ENCODE measurements around the gene IL21R.

Gene IL21R

DNA sequence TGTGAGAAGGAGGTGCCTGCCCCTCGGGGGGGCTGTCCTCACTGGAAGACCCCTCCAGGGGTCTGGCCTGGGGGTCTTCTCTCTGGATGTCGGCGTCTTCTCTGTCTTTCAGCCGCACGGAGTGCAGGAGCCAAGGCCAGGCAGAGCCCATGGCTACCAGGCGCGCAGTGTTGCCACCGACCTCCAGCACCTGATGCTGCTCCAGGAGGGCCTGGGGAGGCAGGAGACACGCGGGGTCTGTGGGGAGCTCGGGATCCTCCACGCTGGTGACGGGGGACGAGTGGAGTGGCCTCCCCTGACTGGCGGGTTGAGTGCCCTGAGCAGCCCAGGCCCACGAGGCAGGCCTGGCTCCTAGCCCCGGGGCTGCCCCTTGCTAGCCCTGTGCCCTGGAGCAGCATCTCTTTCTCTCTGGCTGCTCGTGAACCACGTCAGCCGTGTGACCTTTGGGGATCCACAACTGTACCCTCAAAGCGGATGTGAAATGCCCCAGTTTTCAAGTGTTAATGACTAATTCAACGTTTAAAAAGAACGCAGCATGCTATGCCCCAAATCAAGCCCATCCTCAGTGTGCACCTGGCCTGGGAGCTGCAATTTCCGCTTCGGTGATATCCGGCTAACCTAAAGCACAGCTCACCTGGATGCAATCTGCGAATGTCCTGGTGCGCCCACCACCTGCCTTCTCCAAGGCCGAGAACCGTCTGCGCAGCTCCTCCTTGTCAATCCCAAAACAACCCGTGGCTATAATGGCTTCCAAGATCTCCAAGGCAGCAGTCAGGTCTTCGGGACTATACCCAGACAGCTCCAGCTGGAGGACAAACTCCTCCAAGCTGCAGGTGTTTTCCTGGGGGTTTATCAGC, 62.9 kb downstream of the IL21R start:
- DNase-seq (ENCODE audit: low read depth) = no peak

DNA sequence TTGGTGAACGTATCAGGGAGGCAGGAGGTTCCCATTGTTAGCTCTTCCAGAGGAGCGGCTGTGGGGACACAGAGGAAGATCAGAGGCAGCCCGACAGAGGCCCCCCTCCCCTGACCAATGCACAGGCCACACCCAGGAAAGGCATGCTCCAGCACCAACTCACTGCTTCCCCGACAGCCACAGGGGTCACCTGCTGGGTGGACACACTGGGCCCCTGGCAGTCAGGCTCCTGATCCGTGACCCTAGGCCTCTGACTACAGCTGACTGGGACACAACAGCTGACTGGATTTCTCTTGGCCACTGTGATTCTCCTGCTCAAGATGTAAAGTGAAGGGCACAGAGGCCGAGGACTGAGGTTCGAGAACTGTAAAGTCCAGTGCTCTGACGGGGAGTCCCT, 63.5 kb downstream of the IL21R start:
- no peak for DNase-seq (ENCODE audit: low read depth)

DNA sequence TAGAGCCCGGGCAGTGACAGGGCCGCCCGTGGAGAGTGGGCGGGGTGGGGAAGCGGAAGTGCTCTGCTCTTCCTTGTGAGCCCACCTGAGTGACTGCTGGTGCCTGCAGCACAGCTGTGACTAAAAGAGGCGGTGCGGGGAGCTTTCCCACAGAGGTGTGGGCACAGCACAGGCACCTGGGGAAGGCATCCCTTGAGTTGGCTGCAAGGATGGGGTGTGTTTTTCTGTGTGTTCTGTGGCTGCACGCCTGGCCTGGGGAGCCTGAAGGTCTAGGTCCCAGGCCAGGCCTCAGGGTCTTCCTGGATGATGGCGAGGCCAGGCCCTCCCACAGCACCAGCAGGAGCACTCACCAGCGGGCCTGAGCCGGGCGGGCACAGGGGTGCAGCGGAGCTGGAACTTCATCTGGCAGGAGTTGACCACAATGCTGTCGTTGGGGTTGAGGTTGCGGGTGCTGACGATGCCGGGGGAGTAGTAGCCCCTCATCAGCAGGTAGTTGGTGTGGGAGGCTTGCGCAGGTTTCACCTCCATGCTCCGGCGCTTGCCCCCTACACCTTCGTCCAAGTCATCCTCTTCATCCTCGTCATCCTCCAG, 67.1 kb downstream of the IL21R start:
- no peak for DNase-seq (ENCODE audit: low read depth)

DNA sequence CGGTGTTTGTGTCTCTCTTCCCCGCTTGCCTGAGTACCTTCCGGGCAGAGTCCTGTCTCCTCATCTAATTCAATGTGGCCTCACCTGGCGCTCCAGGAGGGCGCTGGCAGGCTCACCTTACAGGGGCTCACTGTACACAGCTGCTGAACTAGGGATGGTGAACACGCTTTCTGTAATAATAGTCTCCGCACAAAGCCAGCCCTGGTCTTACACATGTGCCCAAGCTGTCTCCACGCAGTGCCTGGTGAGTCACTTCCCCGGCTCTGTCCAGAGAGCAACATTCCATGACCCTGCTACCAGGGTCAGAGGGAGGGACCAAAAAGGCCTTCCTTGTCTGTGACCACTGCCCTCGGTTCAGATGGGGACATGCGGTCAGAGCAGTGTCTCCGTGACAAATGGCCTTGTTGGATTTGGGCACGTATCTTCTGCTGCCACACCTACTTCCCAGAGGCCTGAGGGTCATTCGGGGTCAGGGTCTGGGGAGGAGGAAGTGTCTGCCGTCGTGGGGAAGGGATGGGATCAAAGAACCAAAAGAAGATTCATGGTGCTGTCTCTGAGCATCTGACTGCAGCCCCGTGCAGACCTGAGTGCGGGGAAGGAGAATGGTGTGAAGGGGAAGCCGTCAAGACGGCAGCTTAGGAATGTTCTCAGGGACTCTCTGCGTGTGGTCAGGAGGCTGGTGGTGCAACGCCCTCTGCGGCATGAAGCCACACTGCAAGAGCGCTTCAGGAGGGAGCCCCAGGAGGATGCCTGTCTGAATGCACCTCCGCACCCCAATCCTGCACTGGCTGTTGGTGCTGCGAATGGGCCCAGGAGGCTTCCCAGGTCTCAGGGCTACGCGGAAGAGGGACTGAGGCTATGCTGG, 68.8 kb downstream of the IL21R start:
- no peak for DNase-seq (ENCODE audit: low read depth)

DNA sequence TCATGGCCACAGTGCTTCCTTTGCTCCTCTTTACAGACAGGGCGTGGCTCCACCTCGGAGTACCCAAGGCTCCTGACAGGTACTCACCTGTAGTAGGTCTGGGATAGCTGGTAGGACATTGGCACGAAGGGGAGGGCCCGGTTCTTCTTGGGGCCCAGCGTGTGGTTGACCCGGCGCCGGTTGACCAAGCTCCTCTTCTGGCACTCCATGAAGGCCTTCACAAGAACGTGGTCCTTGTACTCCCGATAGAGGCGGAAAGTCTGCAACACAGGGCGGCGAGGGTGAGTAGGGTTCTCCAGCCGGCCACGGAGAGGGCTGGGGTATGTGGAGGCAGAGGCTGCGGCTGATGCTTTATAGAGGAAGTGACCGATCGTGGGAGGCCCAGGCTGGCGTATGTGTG, 69.7 kb downstream of the IL21R start:
- no peak for DNase-seq (ENCODE audit: low read depth)

DNA sequence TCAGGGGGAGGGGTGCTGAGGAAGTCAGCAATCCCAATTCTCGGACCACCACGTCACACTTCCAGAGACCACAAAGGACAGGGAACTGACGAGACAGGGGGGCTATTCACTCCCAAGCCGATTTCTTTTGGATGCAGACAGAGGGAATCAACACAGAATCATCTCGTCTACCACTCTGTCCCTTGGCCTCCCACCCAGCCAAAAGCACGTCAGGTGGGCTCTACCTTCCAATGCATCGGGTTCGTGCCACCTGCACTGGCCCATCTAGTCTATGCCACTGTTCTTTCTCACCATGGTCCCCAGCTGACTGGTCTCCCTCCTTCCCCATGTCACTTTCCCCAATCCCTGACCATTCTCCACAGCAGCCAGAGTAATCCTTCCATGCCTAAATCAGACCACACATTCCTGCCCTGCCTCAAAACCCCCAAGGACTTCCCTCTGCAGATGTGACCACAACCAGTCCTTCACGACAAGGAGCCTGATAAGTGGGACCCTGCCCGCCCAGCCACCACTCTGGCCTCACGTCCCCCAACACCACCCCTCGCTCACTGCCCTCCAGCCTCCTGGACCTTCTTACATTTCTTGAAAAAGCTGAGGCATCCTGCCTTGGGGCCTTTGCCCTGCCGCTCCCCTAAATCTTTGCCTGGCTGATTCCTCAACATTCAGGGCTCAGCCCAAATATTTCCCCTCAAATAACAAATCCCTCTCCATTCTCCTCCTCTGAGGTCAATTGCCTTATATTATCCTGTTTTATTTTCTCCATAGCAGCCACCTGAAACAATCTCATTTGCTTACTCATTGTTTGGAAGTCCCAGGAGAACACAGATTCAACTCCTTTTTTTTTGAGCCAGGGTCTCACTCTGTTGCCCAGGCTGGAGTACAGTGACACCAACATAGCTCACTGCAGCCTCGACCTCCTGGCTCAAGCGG, 70.4 kb downstream of the IL21R start:
- DNase-seq (ENCODE audit: low read depth) = no peak

DNA sequence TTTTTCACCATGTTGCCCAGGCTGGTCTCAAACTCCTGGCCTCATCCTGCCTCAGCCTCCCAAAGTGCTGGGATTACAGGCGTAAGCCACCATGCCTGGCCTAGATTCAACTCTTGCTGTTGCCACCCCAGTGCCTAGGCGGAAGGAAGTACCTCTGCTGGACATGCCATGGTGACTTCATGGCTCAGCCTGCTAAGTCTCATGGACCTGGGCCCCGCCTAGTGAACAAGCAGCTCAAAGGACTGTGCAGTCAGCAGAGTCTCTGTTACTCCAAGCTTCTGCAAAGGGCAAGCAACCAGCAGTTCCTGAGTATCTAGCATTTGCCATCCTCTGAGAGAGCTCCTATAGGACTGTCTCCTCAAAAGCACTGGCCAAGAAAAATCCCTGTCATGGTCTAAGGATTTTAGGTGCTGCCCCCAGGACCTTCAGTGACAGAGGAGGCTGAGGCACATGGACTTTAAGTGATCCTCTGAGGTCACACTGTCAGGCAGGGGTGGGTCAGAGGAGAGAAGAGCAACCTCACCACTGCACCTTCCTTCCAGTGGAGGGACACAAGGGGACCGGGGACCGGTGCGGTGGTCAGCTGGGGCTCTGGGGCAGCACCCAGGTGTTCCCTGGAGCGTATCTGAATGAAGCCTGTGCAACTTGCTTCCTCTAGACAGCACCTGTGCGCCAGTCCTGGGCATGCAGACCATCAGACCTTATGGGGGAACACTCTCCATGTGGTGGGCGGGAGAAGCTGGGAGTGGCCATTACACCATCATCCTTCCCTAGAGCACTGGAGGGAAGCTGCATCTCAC, 71.3 kb downstream of the IL21R start:
- DNase-seq (ENCODE audit: low read depth) = no peak

DNA sequence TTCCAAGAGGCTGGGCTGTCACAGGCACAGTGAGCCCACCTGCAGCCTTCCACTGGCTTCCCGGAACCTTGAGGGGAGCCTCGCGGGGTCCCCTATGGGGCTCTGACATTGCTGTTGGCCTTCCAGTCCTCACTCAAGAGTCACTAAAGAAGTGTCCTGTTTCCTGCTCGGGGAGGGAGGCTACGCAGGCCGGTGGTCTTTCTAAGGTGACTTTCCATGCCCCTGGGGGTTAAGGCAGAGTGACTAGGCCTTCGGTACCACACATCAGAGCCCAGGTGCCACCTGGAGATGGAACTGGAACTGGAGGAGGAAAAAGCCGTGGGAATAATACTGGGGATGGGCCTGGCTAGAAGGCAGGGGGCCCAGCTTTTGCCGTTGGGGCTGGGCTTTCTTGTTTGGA, 72.1 kb downstream of the IL21R start:
- DNase-seq (ENCODE audit: low read depth) = no peak

DNA sequence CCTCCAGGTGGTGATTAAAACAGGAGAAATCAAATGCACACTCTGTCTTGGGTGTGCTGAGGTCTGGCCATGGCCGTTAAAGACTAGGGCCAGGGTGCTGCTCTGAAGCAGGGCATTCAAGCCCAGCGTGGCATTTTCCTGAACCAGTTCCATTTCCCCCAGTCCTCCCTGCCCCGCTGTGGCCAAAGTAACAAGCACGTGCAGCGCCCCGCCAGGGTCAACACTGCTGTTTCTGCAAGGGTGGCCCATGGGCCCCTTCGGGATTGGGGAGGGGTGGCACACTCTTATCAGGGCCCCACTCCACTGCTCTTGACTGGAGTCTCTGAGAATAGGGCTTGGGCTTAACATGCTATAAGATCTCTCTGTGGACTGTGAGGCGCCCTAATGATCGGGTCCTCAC, 72.9 kb downstream of the IL21R start:
- no peak for DNase-seq (ENCODE audit: low read depth)

DNA sequence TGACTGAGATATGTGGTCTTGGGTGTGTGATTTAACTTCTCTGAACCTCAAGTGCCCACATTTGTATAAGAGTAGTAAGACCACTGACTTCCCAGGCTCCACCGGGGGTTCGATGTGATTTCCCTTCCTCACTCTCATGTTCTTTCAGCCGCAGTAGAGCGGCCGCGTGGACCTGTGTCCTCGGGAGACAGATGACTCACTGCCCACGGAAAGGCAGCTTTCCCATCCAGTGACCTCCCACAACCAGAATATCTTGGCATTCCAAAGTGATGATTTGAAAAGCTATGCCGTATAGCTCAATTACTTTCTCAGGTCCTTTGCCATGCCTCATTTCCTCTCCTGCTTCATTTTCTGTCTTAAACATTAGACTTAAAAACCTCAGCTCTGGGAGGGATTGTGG, 73.6 kb downstream of the IL21R start:
- no peak for DNase-seq (ENCODE audit: low read depth)

DNA sequence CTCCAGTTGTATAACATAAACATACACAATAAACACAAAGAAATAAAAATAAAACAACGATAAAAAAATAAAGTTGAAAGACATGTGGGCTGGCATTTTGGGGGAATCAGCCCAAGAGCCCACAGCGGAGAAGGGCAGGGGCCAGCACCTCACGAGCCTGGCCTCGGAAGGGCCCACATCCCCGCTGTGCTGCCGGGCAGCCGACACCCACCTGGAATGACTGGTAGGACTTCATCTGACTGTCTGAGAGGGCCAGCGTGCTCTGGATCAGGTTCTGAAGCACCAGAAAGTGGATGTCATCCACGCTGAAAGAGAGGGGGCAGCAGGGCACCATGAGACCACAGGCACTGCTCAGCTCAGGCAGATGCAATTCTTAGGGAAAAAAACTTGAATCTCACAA, 74.3 kb downstream of the IL21R start:
- DNase-seq (ENCODE audit: low read depth) = no peak

DNA sequence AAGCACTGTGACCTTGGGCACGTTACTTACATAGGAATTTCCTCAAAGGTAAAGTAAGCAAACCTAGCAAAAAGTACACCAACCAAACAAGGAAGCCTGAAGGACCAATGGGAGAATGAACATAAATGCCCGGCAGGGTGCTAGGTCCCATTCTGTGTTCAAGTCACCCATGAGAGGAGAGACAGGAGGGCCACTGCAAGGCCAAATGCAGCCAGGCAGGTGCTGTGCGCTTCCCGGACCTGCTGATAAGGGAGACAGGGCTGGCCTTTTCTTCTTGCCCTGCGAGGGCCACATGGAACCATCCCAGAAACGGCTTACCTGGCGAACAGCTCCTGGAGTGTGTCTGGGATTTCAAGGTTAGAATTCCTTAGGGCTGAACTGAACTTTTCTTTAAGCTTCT, 78.8 kb downstream of the IL21R start:
- no peak for DNase-seq (ENCODE audit: low read depth)

DNA sequence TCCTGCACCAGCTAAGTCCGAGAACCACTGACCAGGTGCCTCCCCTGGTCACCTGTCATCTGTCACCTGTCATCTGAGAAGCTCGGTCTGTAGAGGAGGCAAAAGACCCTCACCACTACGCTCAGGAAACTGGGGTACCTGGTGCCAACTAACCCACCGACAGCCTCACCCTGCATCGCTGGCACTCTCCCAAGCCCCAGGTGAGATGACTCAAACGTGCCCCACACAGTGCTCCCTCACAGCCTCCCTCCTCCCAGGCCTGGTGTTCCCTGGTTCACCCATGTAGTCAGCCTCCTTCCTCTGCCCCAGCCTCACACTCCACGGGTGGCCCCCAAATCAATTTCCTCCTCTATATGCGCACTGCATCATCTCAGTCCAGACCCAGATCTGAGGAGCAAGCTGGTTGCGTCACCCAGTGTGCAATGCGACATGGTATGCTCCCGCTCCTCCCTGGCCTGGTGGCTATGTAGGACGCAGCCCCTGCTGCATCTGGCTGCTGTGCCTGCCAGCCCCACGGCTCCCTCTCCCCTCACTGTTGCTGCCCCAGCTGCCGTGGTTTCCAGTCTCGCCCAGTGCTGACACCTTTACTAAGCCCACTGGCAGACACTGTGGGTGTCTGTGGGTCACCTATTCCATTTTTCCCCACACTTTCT, 79.4 kb downstream of the IL21R start:
- no peak for DNase-seq (ENCODE audit: low read depth)

DNA sequence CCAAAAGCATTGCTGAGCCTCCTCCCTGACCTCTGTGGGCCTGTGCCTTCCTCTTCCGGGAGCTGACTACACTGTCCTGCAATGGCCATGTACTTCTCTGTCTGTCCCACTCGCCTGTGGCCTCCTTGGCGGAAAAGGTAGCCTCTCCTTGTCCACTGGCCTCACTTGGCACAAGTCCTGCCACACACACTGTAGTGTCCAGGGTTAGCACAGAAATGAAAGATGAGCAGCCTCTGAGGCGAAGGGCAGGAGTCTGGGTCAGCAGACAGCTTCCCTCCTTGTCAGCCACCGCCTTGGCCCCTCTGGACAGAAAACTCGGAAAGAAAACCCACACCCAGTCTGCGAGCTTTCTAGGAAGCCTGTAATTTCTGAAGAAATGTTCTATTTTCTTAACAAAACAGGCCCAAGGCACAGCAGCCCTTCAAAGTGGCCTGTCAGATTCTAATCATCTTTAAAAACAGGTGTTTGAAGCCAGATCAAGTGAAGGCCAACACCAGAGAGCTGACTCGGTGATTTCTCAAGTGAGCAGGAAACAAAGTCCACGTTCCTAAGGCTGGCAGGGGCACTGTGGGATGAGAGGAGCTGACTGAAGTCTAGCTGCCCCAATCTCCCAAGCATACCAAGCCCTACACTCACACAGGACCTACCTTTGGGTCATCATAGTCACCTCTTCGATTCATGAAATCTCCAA, 80.6 kb downstream of the IL21R start:
- no peak for DNase-seq (ENCODE audit: low read depth)

DNA sequence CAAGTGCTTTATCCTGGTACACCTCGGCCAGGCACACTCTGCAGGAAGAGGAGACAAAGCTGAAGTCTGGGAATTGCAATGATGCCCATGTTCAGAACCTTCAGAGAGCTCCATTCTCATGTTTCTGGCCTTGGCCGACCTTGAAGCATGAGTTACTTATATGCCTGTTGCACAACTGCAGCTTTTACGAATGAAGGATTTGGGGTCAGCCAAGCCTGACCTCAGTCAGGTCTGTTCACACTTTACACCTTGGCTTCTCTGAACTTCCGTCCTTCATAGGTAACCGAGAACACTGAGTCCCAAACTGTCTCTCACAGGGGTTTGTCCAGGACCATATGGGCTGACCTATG, 81.1 kb downstream of the IL21R start:
- no peak for DNase-seq (ENCODE audit: low read depth)

DNA sequence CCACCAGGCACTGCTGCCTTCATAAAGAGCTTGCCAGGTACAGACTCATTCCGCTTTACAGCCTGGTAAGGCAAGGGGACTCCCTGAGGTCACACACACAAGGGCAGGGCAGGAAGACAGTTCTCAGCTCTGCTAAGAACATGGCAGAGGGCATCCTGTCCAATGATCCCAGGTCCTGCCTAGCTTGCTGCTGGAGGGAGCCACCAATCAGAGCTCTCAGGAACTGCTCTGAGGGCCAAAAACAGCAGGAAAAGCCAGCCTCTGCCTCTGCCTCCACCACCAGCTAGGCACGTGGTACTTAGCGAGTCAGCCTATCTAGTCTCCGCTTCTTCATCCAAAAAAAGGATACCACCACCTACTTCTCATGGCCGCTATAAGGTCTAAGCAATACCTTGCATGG, 81.7 kb downstream of the IL21R start:
- DNase-seq (ENCODE audit: low read depth) = no peak

DNA sequence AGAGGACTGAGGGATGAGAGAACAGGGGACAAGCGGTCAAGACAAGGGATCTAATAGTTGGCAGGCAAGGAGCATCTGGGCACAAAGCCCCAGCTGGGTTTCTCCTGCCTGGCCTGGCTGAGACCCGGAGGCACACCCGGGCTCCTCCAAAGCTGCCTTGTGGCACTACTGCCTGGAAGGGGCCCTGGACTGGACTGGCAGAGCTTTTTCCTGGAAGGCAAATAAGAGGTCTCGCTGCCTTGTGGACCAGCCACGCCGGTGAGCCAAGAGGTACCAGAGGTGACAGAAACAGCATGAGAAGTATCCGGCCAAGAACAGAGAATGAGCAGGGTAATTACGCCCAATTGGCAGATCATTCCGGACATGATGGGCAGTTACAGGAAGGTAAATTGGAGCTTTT, 83.2 kb downstream of the IL21R start:
- DNase-seq (ENCODE audit: low read depth) = no peak

DNA sequence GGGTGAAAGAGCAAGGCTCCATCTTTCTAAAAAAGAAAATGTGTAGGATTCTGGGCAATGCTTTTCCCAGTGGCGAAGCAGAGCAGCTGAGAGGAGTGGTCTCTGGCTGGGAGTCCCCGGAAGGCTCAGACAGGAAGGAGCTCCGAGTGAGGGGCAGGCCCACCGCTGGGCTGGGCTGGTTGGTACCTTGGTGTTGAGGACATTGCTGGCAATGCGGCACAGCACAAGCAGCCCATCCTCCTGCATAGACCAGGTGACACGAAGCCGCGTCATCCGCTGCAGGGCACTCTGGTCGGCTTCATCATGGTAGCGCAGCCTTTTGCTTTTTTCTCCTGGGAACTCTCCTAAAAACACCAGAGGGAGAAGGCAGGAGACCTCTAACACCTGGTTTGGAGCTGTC, 83.8 kb downstream of the IL21R start:
- no peak for DNase-seq (ENCODE audit: low read depth)

DNA sequence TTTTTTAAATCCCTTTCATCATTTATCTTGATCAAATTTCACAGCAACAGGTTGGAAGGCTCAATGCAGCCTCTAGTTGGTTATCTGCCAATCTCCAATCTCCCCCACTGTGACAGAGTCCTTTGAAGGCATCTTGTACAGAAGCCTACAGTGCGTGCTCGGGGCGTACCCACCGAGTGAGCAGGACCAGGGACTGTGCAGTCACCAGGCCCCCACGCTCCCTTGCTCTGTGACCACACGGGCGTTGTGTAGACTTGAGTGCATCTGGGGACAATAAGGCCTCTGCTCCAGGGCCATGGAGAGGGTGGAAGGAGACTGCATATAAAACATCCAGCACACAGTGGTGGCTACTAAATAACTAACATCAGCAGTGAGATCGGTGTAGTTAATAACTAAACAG, 84.4 kb downstream of the IL21R start:
- DNase-seq (ENCODE audit: low read depth) = no peak

DNA sequence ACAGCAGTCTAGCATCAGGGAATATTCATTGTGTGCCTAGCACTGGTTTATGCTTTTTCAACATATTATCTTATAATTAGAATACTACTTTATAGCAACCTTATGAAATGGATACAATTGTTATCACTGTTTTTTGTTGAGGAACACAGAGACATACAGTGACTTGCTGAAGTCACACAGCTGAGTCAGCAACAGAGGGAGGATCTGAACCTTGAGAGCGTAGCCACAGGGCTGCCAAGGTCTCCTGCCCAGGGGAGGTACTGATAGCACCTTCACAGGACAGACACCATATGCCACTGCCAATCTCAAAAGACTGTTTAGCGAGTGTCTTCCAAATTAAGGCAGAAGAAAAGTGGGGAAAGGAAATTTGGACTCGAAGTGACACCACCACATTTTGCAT, 84.8 kb downstream of the IL21R start:
- no peak for DNase-seq (ENCODE audit: low read depth)

Data from stimulated activated CD8-positive, alpha-beta memory T cell treated with anti-CD3 and anti-CD28 coated beads, Interleukin-4, amount 100 ng/mL, for 24 hours (primary cell).